ENCODE measurements around the gene TMEM204. TPM values are rescaled to one million over a fixed set of nuclear protein-coding genes. Genes with fewer than 3 reads are reported as not detected.
A peak's percentile ranks its signal among the peaks of the same experiment; 100 is the strongest.

TMEM204 gene
- total RNA-seq, 4 donors from 2014 or later: 38.5 to 85.3 (median 66.0) TPM

- Histone ChIP-seq H3K27me3 (no peaks in the 10 kb centered on the region), H3K27ac (no peak overlapping the region), H3K9me3 (no peaks in the 10 kb centered on the region), H3K4me1 (no peaks in the 10 kb centered on the region), H3K36me3 (peaks cover 66 to 86% of the 10 kb centered on the region in 2 donors), H3K4me3 (replicated peaks in 1 of 3) (no peak overlapping the region)
- no peak for DNase-seq
- TF ChIP-seq CTCF (IDR thresholded peaks at IDR 0.05) (no peak), POLR2A (IDR thresholded peaks at IDR 0.05) (no peak)
- intact Hi-C loops (cut with DNase I): no loop called here
- 91 to 92% methylated on average over 16 of the region's 16 CpGs for WGBS, 2 donors
These were observed 23.6 kb downstream of the TMEM204 start for GRCh38 chr16:1557074-1557473.

GRCh38 chr16:1557576-1557975 lies 24.1 kb downstream of the TMEM204 start:
- Histone ChIP-seq H3K36me3 (peaks cover 69 to 84% of the 10 kb centered on the region in 2 donors), H3K27me3 (no peaks in the 10 kb centered on the region), H3K9me3 (no peaks in the 10 kb centered on the region), H3K4me1 (no peaks in the 10 kb centered on the region), H3K4me3 (replicated peaks in 1 of 3) (no peak overlapping the region), H3K27ac (no peak overlapping the region)
- intact Hi-C loops (cut with DNase I): no loop called here
- TF ChIP-seq CTCF (IDR thresholded peaks at IDR 0.05) (no peak), POLR2A (IDR thresholded peaks at IDR 0.05) (no peak)
- no peak for DNase-seq
- 88 to 93% methylated on average over 11 of the region's 11 CpGs for WGBS, 2 donors

- Histone ChIP-seq H3K9me3 (no peaks in the 10 kb centered on the region), H3K36me3 (peaks cover 65 to 77% of the 10 kb centered on the region in 2 donors), H3K4me1 (no peaks in the 10 kb centered on the region), H3K27me3 (no peaks in the 10 kb centered on the region), H3K27ac (peak overlapping the region in 1 of 3 donors; percentile 3), H3K4me3 (replicated peaks in 1 of 3) (no peak overlapping the region)
- TF ChIP-seq CTCF (IDR thresholded peaks at IDR 0.05) (no peak), POLR2A (IDR thresholded peaks at IDR 0.05) (no peak)
- intact Hi-C loops (cut with DNase I): no loop called here
- 80% methylated on average over 18 of the region's 18 CpGs for WGBS, 2 donors
- DNase-seq: no peak
These were observed 26.0 kb downstream of the TMEM204 start for GRCh38 chr16:1559446-1559975.

- no peak for TF ChIP-seq CTCF (IDR thresholded peaks at IDR 0.05)
- TF ChIP-seq POLR2A (IDR thresholded peaks at IDR 0.05): no peak
- Histone ChIP-seq H3K4me1 (no peaks in the 10 kb centered on the region), H3K27ac (no peak overlapping the region), H3K4me3 (replicated peaks in 1 of 3) (no peak overlapping the region), H3K9me3 (no peaks in the 10 kb centered on the region), H3K36me3 (peaks cover 62 to 71% of the 10 kb centered on the region in 2 donors), H3K27me3 (no peaks in the 10 kb centered on the region)
- intact Hi-C loops (cut with DNase I): no loop called here
- WGBS, 2 donors: 91 to 96% methylated on average over 14 to 15 of the region's 15 CpGs
- DNase-seq: no peak
These were observed 26.7 kb downstream of the TMEM204 start for GRCh38 chr16:1560153-1560552.

GRCh38 chr16:1560866-1561265 lies 27.4 kb downstream of the TMEM204 start:
- H3K27ac ChIP-seq: no peak overlapping the region
- peaks cover 64% of the 10 kb centered on the region in 2 donors for H3K36me3 ChIP-seq
- TF ChIP-seq CTCF (IDR thresholded peaks at IDR 0.05) (no peak), POLR2A (IDR thresholded peaks at IDR 0.05) (no peak)
- intact Hi-C loops (cut with DNase I): no loop called here
- WGBS, 2 donors: 86 to 92% methylated on average over 4 to 12 of the region's 12 CpGs
- no peaks in the 10 kb centered on the region for H3K27me3 ChIP-seq
- H3K4me1 ChIP-seq: no peaks in the 10 kb centered on the region
- no peaks in the 10 kb centered on the region for H3K9me3 ChIP-seq
- H3K4me3 ChIP-seq (replicated peaks in 1 of 3): no peak overlapping the region
- no peak for DNase-seq

Measured in thyroid gland (tissue), 4 donors.